GM12872 (cell line): ENCODE results near the gene GPR158.
A peak's percentile ranks its signal among the peaks of the same experiment; 100 is the strongest.

Experiments
- TF ChIP-seq, protein P1 (sequence below): IDR thresholded peaks from 3 replicates; pipeline ENCODE4 v1.5.1; 2011; ENCODE audit warnings: low read depth, mild to moderate bottlenecking, low read length, moderate library complexity; ENCODE audit not compliant: insufficient read depth

Gene GPR158

DNA sequence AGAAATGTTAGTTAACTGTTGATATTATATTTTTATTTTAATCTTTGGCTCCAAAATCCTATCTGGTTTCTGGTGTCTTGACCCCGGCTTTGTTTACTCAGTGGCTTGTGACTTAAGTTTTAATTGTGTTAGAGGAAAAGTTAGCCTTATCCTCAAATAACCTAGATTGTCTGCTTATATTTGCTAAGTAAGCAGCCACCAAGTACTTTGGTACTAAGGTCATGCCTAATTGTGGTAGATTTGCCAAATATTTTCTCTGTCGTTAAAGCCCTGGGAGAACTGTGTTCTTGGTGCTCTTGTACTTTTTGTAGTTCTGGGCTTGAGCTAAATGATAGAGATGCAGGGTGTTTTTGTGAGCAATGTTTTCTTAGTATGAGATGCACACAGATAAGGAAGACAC is 34.8 kb downstream of the GPR158 start:
- TF ChIP-seq, protein P1, sequence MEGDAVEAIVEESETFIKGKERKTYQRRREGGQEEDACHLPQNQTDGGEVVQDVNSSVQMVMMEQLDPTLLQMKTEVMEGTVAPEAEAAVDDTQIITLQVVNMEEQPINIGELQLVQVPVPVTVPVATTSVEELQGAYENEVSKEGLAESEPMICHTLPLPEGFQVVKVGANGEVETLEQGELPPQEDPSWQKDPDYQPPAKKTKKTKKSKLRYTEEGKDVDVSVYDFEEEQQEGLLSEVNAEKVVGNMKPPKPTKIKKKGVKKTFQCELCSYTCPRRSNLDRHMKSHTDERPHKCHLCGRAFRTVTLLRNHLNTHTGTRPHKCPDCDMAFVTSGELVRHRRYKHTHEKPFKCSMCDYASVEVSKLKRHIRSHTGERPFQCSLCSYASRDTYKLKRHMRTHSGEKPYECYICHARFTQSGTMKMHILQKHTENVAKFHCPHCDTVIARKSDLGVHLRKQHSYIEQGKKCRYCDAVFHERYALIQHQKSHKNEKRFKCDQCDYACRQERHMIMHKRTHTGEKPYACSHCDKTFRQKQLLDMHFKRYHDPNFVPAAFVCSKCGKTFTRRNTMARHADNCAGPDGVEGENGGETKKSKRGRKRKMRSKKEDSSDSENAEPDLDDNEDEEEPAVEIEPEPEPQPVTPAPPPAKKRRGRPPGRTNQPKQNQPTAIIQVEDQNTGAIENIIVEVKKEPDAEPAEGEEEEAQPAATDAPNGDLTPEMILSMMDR: no peak

DNA sequence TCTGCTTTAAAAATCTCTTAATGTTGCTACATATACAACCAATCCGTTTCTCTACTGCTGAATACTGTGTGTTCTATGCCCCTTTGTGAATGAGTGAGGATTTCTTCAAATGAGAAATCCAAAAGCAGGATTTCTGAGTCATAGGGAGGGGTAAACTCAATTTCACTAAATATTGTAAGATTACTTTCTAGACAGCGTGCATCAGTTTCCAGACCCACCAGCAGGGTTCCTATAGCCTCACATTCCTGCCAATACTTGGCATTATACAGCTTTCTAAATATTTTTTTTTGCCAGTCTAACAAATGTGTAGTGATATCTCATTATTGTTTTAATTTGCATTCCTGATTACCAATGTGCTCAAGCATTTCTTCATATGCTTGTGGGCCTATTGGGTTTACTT is 35.5 kb downstream of the GPR158 start:
- TF ChIP-seq, protein P1: no peak

- TF ChIP-seq, protein P1: no peak
Measured at GRCh38 chr10:25220156-25220555, 45.4 kb downstream of the GPR158 start.

DNA sequence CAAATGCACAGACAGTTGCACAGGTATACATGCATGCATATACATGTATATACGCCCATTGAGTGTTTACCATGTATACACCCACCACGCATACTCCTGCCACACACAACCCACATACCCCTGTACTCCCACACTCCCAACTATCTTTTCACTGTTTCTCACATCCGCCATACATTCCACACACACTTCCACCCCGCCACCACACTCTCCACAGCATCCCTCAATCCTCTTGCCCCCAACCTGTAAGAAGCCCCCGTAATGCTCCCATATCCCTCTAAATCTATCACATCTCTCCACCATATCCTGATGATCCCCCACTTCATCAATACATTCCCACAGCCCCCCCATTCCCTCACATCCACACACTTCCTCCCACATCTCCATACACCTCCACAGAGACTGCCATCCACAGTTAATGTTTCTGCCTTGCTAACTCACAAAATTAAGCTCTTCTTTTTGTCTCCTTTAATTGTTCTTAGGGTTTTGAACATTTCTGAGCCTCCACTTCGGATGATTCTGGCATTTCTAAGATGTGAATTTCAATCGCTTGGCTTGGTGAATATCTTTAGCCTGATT is 47.4 kb downstream of the GPR158 start:
- TF ChIP-seq, protein P1: no peak

GRCh38 chr10:25226775-25227682 is 52.2 kb downstream of the GPR158 start:
- TF ChIP-seq, protein P1: peak; percentile 61

GRCh38 chr10:25231751-25232150 is 57.0 kb downstream of the GPR158 start:
- TF ChIP-seq, protein P1: no peak

- TF ChIP-seq, protein P1: no peak
Measured at GRCh38 chr10:25232204-25232603, 57.4 kb downstream of the GPR158 start.
